ENCODE results near the gene GATD1. TPM values are rescaled to one million over a fixed set of nuclear protein-coding genes. Genes with fewer than 3 reads are reported as not detected.
A peak's percentile ranks its signal among the peaks of the same experiment; 100 is the strongest.

Gene GATD1
- total RNA-seq, 2 donors from 2014 or later = 13.3 to 29.8 TPM

DNA sequence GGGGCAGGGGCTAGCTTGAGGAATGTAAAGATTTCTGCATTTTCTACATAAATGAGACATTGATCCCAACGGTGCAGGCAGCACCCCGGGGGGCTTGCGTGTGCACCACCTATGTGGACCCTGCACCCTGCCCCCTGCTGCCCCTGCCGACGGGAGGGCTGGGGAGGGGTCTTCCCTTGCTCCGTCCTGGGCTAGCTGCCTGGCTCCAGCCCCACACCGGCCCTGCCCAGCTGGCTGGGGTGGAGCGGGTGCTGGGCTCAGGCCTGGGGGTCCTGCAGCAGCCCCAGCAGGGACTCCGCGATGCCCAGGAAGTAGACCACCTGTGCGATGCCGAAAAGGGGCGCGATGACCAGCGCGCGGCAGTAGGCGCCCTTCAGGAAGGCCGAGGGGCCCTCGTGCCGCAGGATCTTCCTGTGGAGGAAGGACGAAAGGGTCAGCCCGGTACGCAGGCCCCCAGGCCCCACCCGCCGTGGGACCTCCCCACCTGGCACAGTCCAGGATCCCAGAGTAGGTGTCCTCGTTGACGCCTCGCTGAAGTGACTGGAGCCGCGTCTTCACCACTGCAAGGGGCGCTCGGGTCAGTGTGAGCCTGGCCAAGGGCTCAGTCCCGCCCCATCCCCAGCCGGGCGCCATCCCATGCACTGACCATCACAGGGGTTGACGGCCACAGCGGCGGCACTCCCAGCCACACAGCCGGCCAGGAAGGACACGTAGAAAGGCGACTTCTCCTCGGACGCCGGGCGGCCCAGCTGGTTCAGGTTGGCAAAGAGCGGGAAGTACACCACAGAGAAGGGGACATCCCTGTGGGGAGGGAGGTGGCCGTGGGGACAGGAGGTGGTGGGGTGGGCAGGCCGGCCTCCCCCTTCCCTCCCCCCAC is 14.6 kb upstream of the GATD1 start:
- no peak for DNase-seq (ENCODE audit: low spot score)
- H3K9me3 ChIP-seq = no peaks in the 10 kb centered on the region
- H3K36me3 ChIP-seq = no peaks in the 10 kb centered on the region
- H3K4me3 ChIP-seq = no peak overlapping the region
- H3K4me1 ChIP-seq = peaks cover 0 to 31% of the 10 kb centered on the region in 2 donors
- peaks cover 0 to 9% of the 10 kb centered on the region in 2 donors for H3K27me3 ChIP-seq
- H3K27ac ChIP-seq = no peak overlapping the region
- TF ChIP-seq CTCF (IDR thresholded peaks at IDR 0.05) = no peak

DNA sequence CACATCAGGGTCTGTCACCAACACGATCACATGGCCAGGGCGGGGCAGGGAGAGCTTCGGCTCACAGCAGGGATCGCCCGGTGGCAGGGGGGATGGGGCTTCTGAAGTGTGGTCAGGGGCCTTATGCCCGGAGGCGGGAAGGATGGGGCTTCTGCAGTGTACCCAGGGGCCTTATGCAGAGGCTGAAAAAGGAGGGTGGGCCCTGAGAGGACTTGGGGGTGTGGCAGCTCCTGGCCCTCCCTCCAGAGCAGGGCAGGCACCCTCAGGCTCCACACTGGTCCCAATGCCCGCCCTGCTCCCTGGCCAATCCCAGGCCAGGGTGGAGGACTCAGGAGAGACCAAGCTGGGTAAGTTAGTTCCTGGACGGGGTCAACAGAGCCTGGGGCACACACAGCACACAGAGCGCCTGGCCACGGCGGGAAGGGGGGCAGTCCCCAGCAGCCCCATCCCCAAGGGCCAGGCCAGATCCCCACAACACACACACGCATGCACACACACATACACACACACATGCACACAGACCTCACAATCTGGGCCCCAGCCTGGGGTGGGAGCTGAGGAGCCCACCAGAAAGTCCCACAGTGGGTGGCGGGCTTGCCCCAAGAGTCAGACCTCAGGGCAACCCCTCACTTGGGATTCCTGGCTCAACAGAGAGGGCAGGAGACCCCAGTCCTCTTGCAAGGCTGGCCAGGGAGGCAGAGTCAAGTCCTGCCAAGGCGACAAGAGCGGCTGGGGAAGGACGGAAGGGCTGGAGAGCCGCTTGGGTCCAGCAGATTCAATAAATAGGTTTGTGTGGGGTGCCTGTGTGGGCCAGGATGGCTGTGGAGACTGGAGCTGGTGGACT is 13.7 kb upstream of the GATD1 start:
- Histone ChIP-seq H3K36me3 (no peaks in the 10 kb centered on the region), H3K27me3 (peaks cover 0 to 9% of the 10 kb centered on the region in 2 donors), H3K4me3 (no peak overlapping the region), H3K9me3 (no peaks in the 10 kb centered on the region), H3K27ac (no peak overlapping the region), H3K4me1 (peaks cover 0 to 22% of the 10 kb centered on the region in 2 donors)
- DNase-seq (ENCODE audit: low spot score) = no peak
- TF ChIP-seq CTCF (IDR thresholded peaks at IDR 0.05) = no peak

DNA sequence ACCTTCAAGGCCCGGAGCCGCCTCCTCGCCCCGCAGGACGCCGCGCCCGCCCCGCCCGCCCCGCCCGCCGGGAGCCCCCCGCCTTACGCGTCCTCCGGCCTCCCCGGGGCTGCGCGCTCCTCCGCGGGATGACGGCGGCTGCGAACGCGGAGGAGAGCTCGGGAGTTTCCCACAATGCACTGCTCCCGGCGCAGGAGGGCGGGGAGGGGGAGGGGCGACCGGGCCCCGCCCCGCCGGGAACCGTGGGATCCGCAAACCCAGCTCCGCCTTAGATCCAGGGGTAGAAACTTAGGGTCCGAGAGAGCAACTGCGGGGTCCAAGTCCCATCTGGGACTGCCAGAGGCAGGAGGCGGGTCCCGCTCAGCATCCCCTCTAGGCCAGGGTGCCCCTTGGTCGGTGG is 12.7 kb upstream of the GATD1 start, which contains the start of gene CEND1:
TSS of gene CEND1 (minus strand) at position 148 of the 400 bp plus-strand sequence. CDS start 1,514 bp downstream, outside the sequence.
- Histone ChIP-seq H3K27ac (no peak within 1 kb of the TSS), H3K4me1 (peaks cover 0 to 12% of the 10 kb centered on the region in 2 donors), H3K4me3 (peak within 1 kb of the TSS in 1 of 2 donors; percentile 16), H3K36me3 (no peaks in the 10 kb centered on the region), H3K9me3 (no peaks in the 10 kb centered on the region), H3K27me3 (peaks cover 0 to 9% of the 10 kb centered on the region in 2 donors)
- no peak for TF ChIP-seq CTCF (IDR thresholded peaks at IDR 0.05)
- no peak for DNase-seq (ENCODE audit: low spot score)

DNA sequence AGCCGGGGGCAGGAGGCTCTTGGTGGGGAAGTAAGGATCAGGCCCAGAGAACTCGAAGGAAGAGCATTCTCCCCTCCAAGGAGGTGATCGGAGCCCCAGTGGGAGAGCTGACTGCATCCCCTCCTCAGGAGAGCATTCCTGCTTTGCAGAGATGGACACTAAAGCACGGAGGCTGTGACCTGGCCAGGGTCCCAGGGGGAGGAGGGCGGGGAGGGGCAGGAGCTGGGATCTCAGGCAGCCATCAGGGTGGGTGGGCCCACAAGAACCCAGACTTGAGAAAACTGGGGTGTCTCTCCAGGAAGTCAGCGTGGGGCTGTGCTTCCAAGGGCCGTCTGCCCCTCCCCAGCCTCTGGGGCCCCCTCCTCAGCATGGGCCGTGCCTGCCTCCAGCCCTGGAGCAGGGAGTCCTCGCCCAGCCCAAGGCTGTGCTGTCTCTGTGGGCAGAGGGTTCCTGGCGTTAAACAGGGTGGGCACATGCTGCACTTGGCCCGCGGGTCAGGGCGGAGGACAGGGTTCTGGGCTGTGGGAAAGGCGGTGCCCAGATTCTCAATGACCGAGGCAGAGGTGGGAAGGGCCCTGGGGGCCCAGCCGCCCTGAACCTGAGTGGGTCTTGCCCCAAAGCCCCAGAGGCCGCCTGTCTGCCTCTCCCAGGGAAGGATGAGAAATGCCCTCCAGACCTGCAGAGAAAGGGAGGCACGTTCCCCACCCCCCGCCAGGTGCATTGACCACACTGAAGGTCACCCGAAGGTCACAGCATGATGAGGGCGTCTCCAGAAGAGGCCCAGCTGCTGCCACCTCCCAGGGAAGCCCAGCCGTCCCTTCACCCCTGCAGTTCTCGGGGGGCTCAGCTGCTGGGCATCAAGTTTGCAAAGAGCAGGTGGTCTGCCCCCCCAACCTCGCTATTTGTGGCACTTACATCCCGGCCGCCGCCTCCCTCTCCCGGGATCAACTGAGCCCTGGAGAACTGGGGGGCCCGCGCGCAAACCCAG is 12.0 kb upstream of the GATD1 start:
- no peak overlapping the region for H3K27ac ChIP-seq
- H3K4me1 ChIP-seq = peaks cover 0 to 9% of the 10 kb centered on the region in 2 donors
- peaks cover 0 to 9% of the 10 kb centered on the region in 2 donors for H3K27me3 ChIP-seq
- H3K4me3 ChIP-seq = peak overlapping the region in 1 of 2 donors; percentile 16
- no peak for TF ChIP-seq CTCF (IDR thresholded peaks at IDR 0.05)
- H3K36me3 ChIP-seq = no peaks in the 10 kb centered on the region
- no peak for DNase-seq (ENCODE audit: low spot score)
- H3K9me3 ChIP-seq = no peaks in the 10 kb centered on the region

Data from right atrium auricular region (tissue), 2 donors.